H1 (cell line): ENCODE results near the gene PTCRA. TPM values are rescaled to one million over a fixed set of nuclear protein-coding genes. Genes with fewer than 3 reads are reported as not detected.

Source experiments
- CTCF ChIA-PET: fragments of 300-600 bp; sonication (Branson Sonifier 250); formaldehyde crosslinking; loops from one replicate; lab custom pipeline; 2021; ENCODE audit not compliant: partially characterized antibody; lab: Charles Lee
- POLR2A ChIA-PET: fragments of 300-600 bp; sonication (Branson Sonifier 250); formaldehyde crosslinking; loops from one replicate; lab custom pipeline; 2021; ENCODE audit warnings: inconsistent platforms; ENCODE audit not compliant: partially characterized antibody; lab: Charles Lee
- DNase-seq, 2 experiments: peaks; one replicate each; pipeline versions ENCODE4 v3.0.0 to v3.0.0-alpha.2; 2010 to 2022; ENCODE audit warnings: low spot score in 2 of 2, low read depth in 1 of 2, mixed read lengths in 1 of 2
- FAIRE-seq: peaks from 2 replicates; lab custom pipeline; 2011; peaks lifted over from hg19 to GRCh38; lab: Jason Lieb, UNC
- H2AFZ ChIP-seq: 2 replicates; pipeline ENCODE4 v1.8.1; 2012; ENCODE audit warnings: low read length, inconsistent platforms
- H2AK5ac ChIP-seq: 2 replicates; pipeline ENCODE4 v1.6.1; 2013; ENCODE audit warnings: low read depth, low read length
- H2BK120ac ChIP-seq: replicated peaks from 2 replicates; pipeline ENCODE3; 2013; ENCODE audit warnings: low read depth, low read length, inconsistent platforms
- H2BK12ac ChIP-seq: 2 replicates; pipeline ENCODE4 v1.6.1; 2013; ENCODE audit warnings: low read depth, low read length
- H2BK15ac ChIP-seq: 2 replicates; pipeline ENCODE4 v1.6.1; 2013; ENCODE audit warnings: low read length
- H2BK20ac ChIP-seq: 2 replicates; pipeline ENCODE4 v1.6.1; 2013; ENCODE audit warnings: low read length
- H2BK5ac ChIP-seq: 2 replicates; pipeline ENCODE4 v1.6.1; 2013; ENCODE audit warnings: low read depth, low read length
- H3K14ac ChIP-seq: 2 replicates; pipeline ENCODE4 v1.6.1; 2013; ENCODE audit warnings: inconsistent platforms; ENCODE audit not compliant: insufficient read length
- H3K18ac ChIP-seq: 2 replicates; pipeline ENCODE4 v1.6.1; 2013; ENCODE audit warnings: low read length; ENCODE audit errors: extremely low read depth
- H3K23ac ChIP-seq: 2 replicates; pipeline ENCODE4 v1.6.1; 2013; ENCODE audit warnings: inconsistent platforms; ENCODE audit not compliant: insufficient read length
- H3K23me2 ChIP-seq: 2 replicates; pipeline ENCODE4 v1.6.1; 2013; ENCODE audit warnings: low read depth, low read length
- H3K27ac ChIP-seq: 2 replicates; pipeline ENCODE4 v1.6.1; 2011; ENCODE audit warnings: low read depth, low read length, inconsistent platforms
- H3K27me3 ChIP-seq, 4 experiments: replicated peaks in 1 of 4; 1 replicate in 1 of 4; 2 replicates in 3 of 4; pipeline versions ENCODE4 v1.6.1 to v1.8.1; 2011 to 2013; ENCODE audit warnings: low read length in 3 of 4, mild to moderate bottlenecking in 3 of 4, inconsistent platforms in 2 of 4, mixed read lengths in 2 of 4, moderate library complexity in 1 of 4; ENCODE audit not compliant: control insufficient read depth in 3 of 4, insufficient read depth in 3 of 4; ENCODE audit errors: extremely low read depth in 1 of 4
- H3K36me3 ChIP-seq, 4 experiments: 2 replicates each; pipeline versions ENCODE4 v1.6.1 to v1.8.1; 2011 to 2013; ENCODE audit warnings: mild to moderate bottlenecking in 4 of 4, low read length in 3 of 4, moderate library complexity in 2 of 4, control low read depth in 1 of 4, inconsistent platforms in 1 of 4; ENCODE audit not compliant: insufficient read depth in 4 of 4, control insufficient read depth in 2 of 4
- H3K4ac ChIP-seq: replicated peaks from 2 replicates; pipeline ENCODE3; 2013; ENCODE audit warnings: low read length, low read depth, mixed read lengths, inconsistent platforms; ENCODE audit not compliant: insufficient read length
- H3K4me1 ChIP-seq, 4 experiments: replicated peaks in 1 of 4; 1 replicate in 1 of 4; 2 replicates in 3 of 4; pipeline versions ENCODE4 v1.6.1 to v1.8.1; 2011 to 2013; ENCODE audit warnings: low read length in 3 of 4, inconsistent platforms in 2 of 4, mixed read lengths in 1 of 4; ENCODE audit not compliant: insufficient read depth in 4 of 4, control insufficient read depth in 3 of 4
- H3K4me2 ChIP-seq, 2 experiments: 2 replicates each; pipeline versions ENCODE4 v1.6.1 to v1.8.1; 2011 to 2013; ENCODE audit warnings: low read depth in 2 of 2, low read length in 2 of 2, control low read depth in 1 of 2, inconsistent platforms in 1 of 2, mild to moderate bottlenecking in 1 of 2; ENCODE audit not compliant: insufficient read depth in 1 of 2
- H3K4me3 ChIP-seq, 4 experiments: fragments of 200-600, 300-600 bp in 1 of 4; sonication (generic), shearing (Covaris generic), sonication (Bioruptor Twin) in 1 of 4; 2 replicates each; pipeline versions ENCODE4 v1.5.1 to v1.8.1; 2011 to 2016; ENCODE audit warnings: low read length in 4 of 4, low read depth in 3 of 4, control low read depth in 2 of 4, inconsistent platforms in 2 of 4, mild to moderate bottlenecking in 2 of 4, mixed read lengths in 1 of 4, moderate library complexity in 1 of 4; ENCODE audit not compliant: insufficient read depth in 2 of 4; ENCODE audit errors: extremely low read depth in 1 of 4
- H3K56ac ChIP-seq: replicated peaks from 2 replicates; pipeline ENCODE3; 2013; ENCODE audit warnings: low read depth, mild to moderate bottlenecking, mixed read lengths, low read length, inconsistent platforms; ENCODE audit not compliant: insufficient read length
- H3K79me1 ChIP-seq: 2 replicates; pipeline ENCODE4 v1.6.1; 2013; ENCODE audit warnings: low read depth, low read length, control low read depth
- H3K79me2 ChIP-seq, 2 experiments: 2 replicates each; pipeline versions ENCODE4 v1.6.1 to v1.8.1; 2012 to 2013; ENCODE audit warnings: low read length in 2 of 2, mild to moderate bottlenecking in 2 of 2, inconsistent platforms in 1 of 2; ENCODE audit not compliant: insufficient read depth in 2 of 2, control insufficient read depth in 1 of 2
- H3K9ac ChIP-seq, 4 experiments: replicated peaks in 1 of 4; 1 replicate in 1 of 4; 2 replicates in 3 of 4; pipeline versions ENCODE4 v1.6.1 to v1.8.1; 2011 to 2013; ENCODE audit warnings: low read depth in 3 of 4, low read length in 3 of 4, control low read depth in 2 of 4, mild to moderate bottlenecking in 2 of 4, moderate library complexity in 2 of 4, inconsistent platforms in 1 of 4; ENCODE audit errors: extremely low read depth in 1 of 4
- H3K9me3 ChIP-seq, 2 experiments: 2 replicates each; pipeline versions ENCODE4 v1.6.1 to v1.8.1; 2012 to 2013; ENCODE audit warnings: mild to moderate bottlenecking in 2 of 2, moderate library complexity in 2 of 2, control low read depth in 1 of 2, inconsistent platforms in 1 of 2, low read depth in 1 of 2, low read length in 1 of 2, mixed read lengths in 1 of 2; ENCODE audit not compliant: insufficient read depth in 2 of 2
- H4K20me1 ChIP-seq, 2 experiments: replicated peaks in 1 of 2; 2 replicates each; pipeline versions ENCODE3 to v1.8.1; 2011 to 2013; ENCODE audit warnings: inconsistent platforms in 2 of 2, low read length in 2 of 2, mild to moderate bottlenecking in 1 of 2; ENCODE audit not compliant: insufficient read depth in 2 of 2, control insufficient read depth in 1 of 2
- H4K5ac ChIP-seq: 2 replicates; pipeline ENCODE4 v1.6.1; 2013; ENCODE audit warnings: low read length, low read depth, mixed read lengths, inconsistent platforms; ENCODE audit not compliant: insufficient read length
- H4K8ac ChIP-seq: 2 replicates; pipeline ENCODE4 v1.8.0; 2013; ENCODE audit warnings: mild to moderate bottlenecking, moderate library complexity, low read length, inconsistent platforms; ENCODE audit not compliant: insufficient read depth; ENCODE audit errors: extremely low read depth
- H4K91ac ChIP-seq: replicated peaks from 2 replicates; pipeline ENCODE3; 2013; ENCODE audit warnings: low read length, mixed read lengths, inconsistent platforms; ENCODE audit not compliant: insufficient read length
- ASH2L ChIP-seq: fragments of 200-600, 300-600 bp; sonication (generic); IDR thresholded peaks from one replicate; pipeline ENCODE4 v1.7.1; 2017; ENCODE audit warnings: low read length
- CBX5 ChIP-seq: fragments of 300-800, 300-1000 bp; sonication (generic); IDR thresholded peaks from 2 replicates; pipeline ENCODE4 v1.7.1; 2016; ENCODE audit warnings: antibody characterized with exemption, low read length, low read depth
- CBX8 ChIP-seq: fragments of 300-800, 300-1000 bp; sonication (generic); IDR thresholded peaks from 2 replicates; pipeline ENCODE4 v1.7.1; 2016; ENCODE audit warnings: low read depth, low read length, borderline replicate concordance
- CEBPB ChIP-seq: IDR thresholded peaks from 2 replicates; pipeline ENCODE4 v1.6.1; 2012; ENCODE audit warnings: low read depth, low read length
- CHD1 ChIP-seq: IDR thresholded peaks from 2 replicates; pipeline ENCODE4 v1.6.1; 2012; ENCODE audit warnings: low read depth, low read length, improper control_type of control experiment
- CTCF ChIP-seq, 3 experiments: IDR thresholded peaks; 1 replicate in 2 of 3; 2 replicates in 1 of 3; pipeline versions ENCODE4 v1.5.1 to v1.6.1; 2011; ENCODE audit warnings: low read length in 3 of 3, mild to moderate bottlenecking in 3 of 3, inconsistent platforms in 2 of 3, low read depth in 1 of 3, moderate library complexity in 1 of 3; ENCODE audit not compliant: insufficient read depth in 1 of 3; ENCODE audit errors: control extremely low read depth in 1 of 3
- GABPA ChIP-seq: IDR thresholded peaks from 2 replicates; pipeline ENCODE4 v1.6.1; 2011; ENCODE audit warnings: mild to moderate bottlenecking, low read length, moderate library complexity, borderline replicate concordance; ENCODE audit not compliant: insufficient read depth
- KDM4A ChIP-seq: IDR thresholded peaks from one replicate; pipeline ENCODE4 v1.7.1; 2012; ENCODE audit warnings: low read depth, mild to moderate bottlenecking, moderate library complexity, low read length, inconsistent platforms; ENCODE audit not compliant: severe bottlenecking
- RAD21 ChIP-seq, 2 experiments: IDR thresholded peaks in 1 of 2; conservative IDR thresholded peaks in 1 of 2; 2 replicates each; pipeline ENCODE4 v1.6.1; 2011; ENCODE audit warnings: low read depth in 2 of 2, low read length in 2 of 2, improper control_type of control experiment in 1 of 2, inconsistent platforms in 1 of 2, mild to moderate bottlenecking in 1 of 2, moderate library complexity in 1 of 2
- RFX5 ChIP-seq: IDR thresholded peaks from 2 replicates; pipeline ENCODE4 v1.6.1; 2011; ENCODE audit warnings: low read depth, low read length, improper control_type of control experiment, borderline replicate concordance
- WGBS, 2 experiments: shearing (Covaris generic) in 1 of 2; methylation state at CpG; one replicate each; pipeline versions ENCODE4 v1.1.6 to v1.1.7; 2013 to 2015; ENCODE audit warnings: low lambda C conversion rate in 2 of 2, mixed read lengths in 2 of 2, inconsistent platforms in 1 of 2, low coverage in 1 of 2, missing lambda C conversion rate in 1 of 2; ENCODE audit not compliant: insufficient replicate concordance in 2 of 2, insufficient coverage in 1 of 2, insufficient read length in 1 of 2; ENCODE audit errors: extremely low coverage in 1 of 2, missing lambda C conversion rate in 1 of 2; 5-methylcytosine and 5-hydroxymethylcytosine counted together
- polyA plus RNA-seq, 7 experiments: library from polyadenylated mRNA; depleted of rRNA in 3 of 7; stranded (reverse) in 5 of 7; unstranded in 2 of 7; fragments of >200 nt in 5 of 7; fragments of 200-250 nt in 2 of 7; gene quantifications; 1 replicate in 5 of 7; 2 replicates in 1 of 7; 4 replicates in 1 of 7; pipeline versions ENCODE4 v1.2.1 to v1.2.3, GENCODE V29; 2011 to 2013; ENCODE audit warnings: missing spikeins in 2 of 7, mixed read lengths in 2 of 7
- total RNA-seq: library from RNA; stranded (reverse); fragmentation: NEBNext Ultra II Directional; extraction: Animal tissue kit (Norgen Biotek cat#: 25700); gene quantifications from 2 replicates; pipeline ENCODE4 v1.2.1, GENCODE V29; 2021

Gene PTCRA
- total and polyA plus RNA-seq, 2 of the 8 experiments (the other 6 are each of a cell fraction or from before 2014, with no cell fraction given), result not detected

GRCh38 chr6:42968126-42968701 lies 52.4 kb downstream of the PTCRA start:
- Histone ChIP-seq H3K4me3 (no peak overlapping the region), H3K4me2 (no peak overlapping the region), H4K20me1 (peaks cover 0 to 2% of the 10 kb centered on the region in 2 experiments), H3K56ac (no peak overlapping the region), H4K91ac (no peak overlapping the region), H3K4ac (no peak overlapping the region), H3K14ac (no peak overlapping the region), H2BK20ac (no peak overlapping the region), H2AFZ (no peak overlapping the region), H3K23me2 (no peaks in the 10 kb centered on the region), H3K4me1 (peaks cover 0 to 10% (median 4%) of the 10 kb centered on the region in 4 experiments; a peak in 5 of 7 replicates), H2BK12ac (no peak overlapping the region), H3K79me1 (no peaks in the 10 kb centered on the region; the same call in 1 of the 2 replicates), H3K23ac (no peak overlapping the region), H3K9me3 (no peaks in the 10 kb centered on the region), H2AK5ac (no peak overlapping the region), H3K9ac (no peak overlapping the region), H3K79me2 (no peaks in the 10 kb centered on the region), H3K36me3 (peaks cover 0 to 2% (median 0%) of the 10 kb centered on the region in 4 experiments; a peak in 1 of 8 replicates), H3K27ac (no peak overlapping the region), H2BK120ac (no peak overlapping the region), H3K27me3 (no peaks in the 10 kb centered on the region), H4K8ac (no peak overlapping the region), H3K18ac (no peak overlapping the region), H2BK15ac (no peak overlapping the region), H2BK5ac (no peak overlapping the region), H4K5ac (no peak overlapping the region)
- WGBS, 2 experiments, result 89% methylated on average over 12 of the region's 12 CpGs; no CpG with 5 or more reads in 1 of the 2 experiments
- no peak for FAIRE-seq
- CTCF ChIA-PET, result interaction anchor here (0.7 to 4.2 kb wide), 4 partner anchors 31 to 67 kb away, joined by 3 to 11 read pairs (median 3); no protein-coding TSS in a partner anchor
- POLR2A ChIA-PET, result interaction anchor here (1.6 to 1.7 kb wide), 2 partner anchors 11 to 16 kb away, joined by 3 to 7 read pairs; partner anchors contain the start of genes PEX6 and PPP2R5D
- DNase-seq, result no peak
- no peak for TF ChIP-seq CHD1
- TF ChIP-seq CBX8, result no peak
- no peak for TF ChIP-seq RFX5
- TF ChIP-seq CEBPB, result no peak
- TF ChIP-seq ASH2L, result no peak
- TF ChIP-seq RAD21 (IDR thresholded peaks at IDR 0.05 in 1 of 2, conservative IDR thresholded peaks at IDR 0.05 in 1 of 2; ENCODE audit: low read depth in 2 of 2, low read length in 2 of 2), result no peak
- TF ChIP-seq CTCF (IDR thresholded peaks at IDR 0.05; ENCODE audit: control extremely low read depth in 1 of 3, insufficient read depth in 1 of 3, low read depth in 1 of 3, low read length in 3 of 3), result no peak
- TF ChIP-seq GABPA, result no peak
- TF ChIP-seq KDM4A, result no peak
- TF ChIP-seq CBX5, result no peak
